WERI-Rb-1 (cell line): ENCODE results near the gene SERP2.

Experiments used
- DNase-seq: peaks from one replicate; pipeline ENCODE4 v3.0.0-alpha.2; 2020
- H3K27ac ChIP-seq: fragments of 250-450 bp; sonication (Bioruptor Pico); 2 replicates; pipeline ENCODE4 v1.5.1; 2020; ENCODE audit warnings: mild to moderate bottlenecking, moderate library complexity
- H3K27me3 ChIP-seq: fragments of 250-450 bp; sonication (Bioruptor Pico); 2 replicates; pipeline ENCODE4 v1.5.1; 2021; ENCODE audit warnings: mild to moderate bottlenecking, low read depth, moderate library complexity; ENCODE audit not compliant: insufficient read depth, severe bottlenecking
- H3K36me3 ChIP-seq: fragments of 250-450 bp; sonication (Bioruptor Pico); 2 replicates; pipeline ENCODE4 v1.5.1; 2020; ENCODE audit warnings: mild to moderate bottlenecking, moderate library complexity
- H3K4me3 ChIP-seq: 2 replicates; pipeline ENCODE4 v1.5.1; 2011; ENCODE audit warnings: low read depth, mild to moderate bottlenecking, control low read depth, low read length
- H3K9me3 ChIP-seq: fragments of 250-450 bp; sonication (Bioruptor Pico); 2 replicates; pipeline ENCODE4 v1.5.1; 2021; ENCODE audit warnings: mild to moderate bottlenecking, moderate library complexity; ENCODE audit not compliant: severe bottlenecking
- CTCF ChIP-seq: IDR thresholded peaks from 2 replicates; pipeline ENCODE4 v1.5.1; 2011; ENCODE audit warnings: low read depth, mild to moderate bottlenecking, control low read depth, inconsistent platforms, low read length

The SERP2 gene

DNA sequence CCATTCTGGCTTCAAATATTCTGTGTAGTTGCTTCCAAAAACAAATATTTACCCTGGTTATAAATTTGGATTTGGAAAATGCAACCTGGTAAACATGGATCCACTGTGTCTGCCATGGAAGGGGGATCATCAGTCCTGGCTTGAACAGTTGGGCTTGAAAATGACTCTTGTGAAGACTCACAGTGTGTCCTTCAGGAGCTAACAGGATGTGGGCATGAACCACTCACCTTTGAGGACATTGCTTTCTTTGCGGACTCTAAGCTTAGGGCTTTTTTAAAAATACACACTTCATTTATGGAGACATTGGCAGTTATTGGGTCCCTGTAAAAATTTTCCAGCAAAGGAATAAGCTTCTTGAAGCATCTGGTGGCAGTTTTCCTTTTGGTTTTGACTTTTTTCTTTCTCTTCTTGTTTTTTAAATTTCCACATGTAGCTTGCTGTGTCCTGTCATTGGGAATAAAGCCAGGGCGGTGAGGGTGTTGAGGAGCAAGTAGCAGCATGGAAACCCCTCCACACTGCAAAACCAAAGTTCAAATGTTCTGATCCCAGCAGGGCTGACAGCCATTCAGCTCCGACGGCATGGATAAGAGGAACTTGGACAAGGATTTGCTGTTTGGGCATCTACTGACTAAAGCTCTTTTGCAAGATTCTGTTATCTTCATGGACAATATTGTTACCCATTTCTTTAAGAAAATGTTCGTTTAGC, 39.5 kb upstream of the SERP2 start:
- DNase-seq: no peak
- no peak for TF ChIP-seq CTCF
- no peak overlapping the region for H3K27ac ChIP-seq

DNA sequence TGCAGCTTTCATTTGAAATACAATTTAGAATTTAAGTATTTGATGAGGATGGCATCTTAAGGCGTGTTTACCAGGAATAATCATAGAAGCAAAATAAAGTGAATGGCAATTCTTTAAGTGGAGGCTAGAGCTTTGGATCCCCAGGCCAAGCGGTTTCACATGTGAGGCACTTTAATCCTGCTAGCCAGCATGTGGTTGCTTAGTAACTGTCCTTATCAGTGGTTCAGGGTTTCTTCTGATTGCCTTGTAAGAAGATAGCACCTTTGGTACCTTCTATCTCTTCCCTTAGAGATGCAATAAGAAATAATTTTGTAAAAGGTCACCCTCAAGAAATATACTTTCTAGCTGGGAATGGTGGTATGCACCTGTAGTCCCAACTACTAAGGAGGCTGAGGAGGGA, 38.9 kb upstream of the SERP2 start:
- peak; percentile 33 for DNase-seq
- H3K9me3 ChIP-seq: no peaks in the 10 kb centered on the region
- H3K27ac ChIP-seq: no peak overlapping the region
- H3K27me3 ChIP-seq: no peaks in the 10 kb centered on the region
- no peaks in the 10 kb centered on the region for H3K36me3 ChIP-seq
- no peak overlapping the region for H3K4me3 ChIP-seq
- no peak for TF ChIP-seq CTCF

More for the DNA sequence above, 39.5 kb upstream of the SERP2 start:
- H3K4me3 ChIP-seq: no peak overlapping the region
- H3K36me3 ChIP-seq: no peaks in the 10 kb centered on the region
- H3K27me3 ChIP-seq: no peaks in the 10 kb centered on the region
- no peaks in the 10 kb centered on the region for H3K9me3 ChIP-seq

- Histone ChIP-seq H3K36me3 (no peaks in the 10 kb centered on the region), H3K4me3 (no peak overlapping the region), H3K9me3 (no peaks in the 10 kb centered on the region), H3K27me3 (no peaks in the 10 kb centered on the region), H3K27ac (no peak overlapping the region)
- no peak for DNase-seq
- no peak for TF ChIP-seq CTCF
Measured at GRCh38 chr13:44336934-44337333, 36.7 kb upstream of the SERP2 start.

DNA sequence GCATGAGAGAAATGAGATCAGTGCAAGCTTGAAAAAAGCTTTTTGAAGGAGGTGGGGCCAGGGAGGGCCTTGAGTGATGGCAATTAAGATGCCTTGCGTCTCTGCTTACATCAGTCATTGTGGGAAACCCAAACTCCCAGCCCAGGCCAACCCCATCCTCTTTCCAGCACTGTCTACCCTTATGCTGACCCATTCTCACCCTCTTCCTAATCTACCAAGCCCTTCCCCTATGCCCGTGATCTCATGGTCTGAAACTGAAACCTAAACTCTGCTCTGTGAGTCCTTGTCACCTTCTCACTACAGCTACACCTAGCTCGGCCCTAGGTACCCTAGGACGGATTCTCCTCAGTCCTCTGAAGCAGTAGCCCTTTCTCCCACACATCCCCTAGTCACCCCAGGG, 36.0 kb upstream of the SERP2 start:
- no peak overlapping the region for H3K27ac ChIP-seq
- TF ChIP-seq CTCF: no peak
- H3K36me3 ChIP-seq: no peaks in the 10 kb centered on the region
- H3K27me3 ChIP-seq: no peaks in the 10 kb centered on the region
- no peak overlapping the region for H3K4me3 ChIP-seq
- no peaks in the 10 kb centered on the region for H3K9me3 ChIP-seq
- no peak for DNase-seq

GRCh38 chr13:44340508-44340907, 33.1 kb upstream of the SERP2 start:
- no peak for DNase-seq
- H3K27me3 ChIP-seq: no peaks in the 10 kb centered on the region
- TF ChIP-seq CTCF: no peak
- H3K9me3 ChIP-seq: no peaks in the 10 kb centered on the region
- H3K4me3 ChIP-seq: no peak overlapping the region
- H3K27ac ChIP-seq: no peak overlapping the region
- H3K36me3 ChIP-seq: no peaks in the 10 kb centered on the region

DNA sequence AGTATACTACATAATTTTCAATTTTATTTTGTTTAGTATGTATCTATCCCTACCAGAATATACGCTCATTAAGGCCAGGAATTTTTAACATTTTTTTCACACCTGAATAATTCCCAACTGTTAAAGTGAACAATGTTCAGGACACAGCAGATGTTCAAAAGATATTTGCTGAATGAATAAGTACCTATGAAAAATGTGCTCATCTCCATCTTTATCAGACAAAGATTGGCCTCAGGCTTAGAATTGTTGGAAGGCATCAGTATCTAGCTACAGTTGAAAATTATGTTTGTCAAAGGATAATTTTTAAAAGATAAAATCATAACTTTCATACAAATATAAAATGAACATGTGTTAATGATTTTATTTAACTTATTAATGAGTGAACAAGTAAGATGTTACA, 30.9 kb upstream of the SERP2 start:
- Histone ChIP-seq H3K27ac (no peak overlapping the region), H3K36me3 (no peaks in the 10 kb centered on the region), H3K4me3 (no peak overlapping the region), H3K27me3 (no peaks in the 10 kb centered on the region), H3K9me3 (no peaks in the 10 kb centered on the region)
- DNase-seq: no peak
- no peak for TF ChIP-seq CTCF
